CD4-positive, alpha-beta T cell treated with Interleukin-15 for 4 hours (primary cell): Measurements from ENCODE around the gene ZFAND5.
A peak's percentile ranks its signal among the peaks of the same experiment; 100 is the strongest.

ENCODE experiments used
- DNase-seq: peaks from one replicate; pipeline ENCODE4 v3.0.0-alpha.2; 2020; ENCODE audit warnings: low spot score

Gene ZFAND5

GRCh38 chr9:72322259-72322658 lies 42.7 kb downstream of the ZFAND5 start:
- no peak for DNase-seq

- DNase-seq: no peak
Measured at GRCh38 chr9:72315510-72316311, 49.3 kb downstream of the ZFAND5 start.

GRCh38 chr9:72315089-72315509 lies 49.9 kb downstream of the ZFAND5 start:
- DNase-seq: no peak

- DNase-seq: no peak
Measured at GRCh38 chr9:72313507-72313906, 51.5 kb downstream of the ZFAND5 start.

GRCh38 chr9:72312386-72312987 lies 52.5 kb downstream of the ZFAND5 start:
- DNase-seq: no peak

GRCh38 chr9:72309364-72310133 lies 55.5 kb downstream of the ZFAND5 start:
- no peak for DNase-seq

- DNase-seq: no peak
Measured at GRCh38 chr9:72306761-72307160, 58.2 kb downstream of the ZFAND5 start.

- DNase-seq: no peak
Measured at GRCh38 chr9:72305707-72306106, 59.3 kb downstream of the ZFAND5 start.

- DNase-seq: peak; percentile 36
Measured at GRCh38 chr9:72305102-72305546, 59.9 kb downstream of the ZFAND5 start.

- DNase-seq: no peak
Measured at GRCh38 chr9:72304538-72304937, 60.5 kb downstream of the ZFAND5 start.
